COR-L47 (cell line): ENCODE results near the gene PDE1C.
"Not testable (repeated sequence)": the region's sequence is repeated elsewhere in the genome, so short reads cannot be mapped to it uniquely, and the experiment has no call there.

Experiments
- DNase-seq: peaks from one replicate; lab custom pipeline; 2025; lab: John Stamatoyannopoulos, UW

Gene PDE1C

DNA sequence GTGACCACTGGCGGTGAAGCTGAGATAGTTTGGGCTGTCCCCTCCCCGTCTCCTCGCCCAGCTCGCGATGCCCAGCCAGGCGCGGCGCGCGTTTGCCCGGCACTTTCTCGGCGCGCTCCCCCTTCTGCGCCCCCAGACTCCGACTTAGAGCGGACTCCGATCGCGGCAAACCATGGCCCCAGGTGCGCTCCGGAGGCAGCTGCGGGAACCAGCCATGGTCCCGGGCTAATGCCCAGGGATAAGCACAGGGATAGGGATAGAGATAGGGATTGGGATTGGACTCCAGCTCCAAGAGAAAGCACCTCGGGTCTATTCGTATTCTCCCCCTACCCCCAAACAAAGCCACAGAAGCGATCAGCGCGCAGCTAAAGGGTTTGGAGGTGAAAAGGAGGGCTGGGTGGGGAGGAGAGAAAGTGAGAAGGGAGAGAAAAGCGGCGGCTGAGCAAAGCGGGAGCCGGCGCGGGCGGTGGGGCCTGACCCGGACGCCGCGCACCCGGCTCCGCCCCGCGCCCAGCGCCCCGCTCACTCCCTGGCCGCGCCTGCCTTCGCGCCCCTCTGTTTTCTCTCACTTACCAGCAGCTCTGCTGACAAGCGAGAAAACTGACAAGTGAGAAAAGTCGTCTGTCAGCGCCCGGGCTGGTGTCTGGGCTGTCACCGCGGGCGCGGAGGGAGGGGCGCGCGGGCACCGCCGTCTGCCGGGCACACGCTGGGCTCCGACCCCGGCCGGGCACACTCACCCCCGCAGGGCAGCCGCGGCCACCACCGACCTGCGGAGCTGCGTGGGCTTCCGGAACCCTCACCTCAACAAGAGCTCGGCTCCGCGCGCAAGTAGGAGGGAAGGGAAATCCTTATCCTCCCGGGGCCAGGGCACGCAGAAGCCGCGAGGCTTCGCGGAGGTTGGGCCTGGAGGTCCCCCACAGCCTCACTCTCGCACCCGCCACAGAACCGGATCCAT is at the start of gene PDE1C:
Gene PDE1C, minus strand, starts transcription at position 2 of the 955 bp plus-strand sequence.
- DNase-seq: no peak

DNA sequence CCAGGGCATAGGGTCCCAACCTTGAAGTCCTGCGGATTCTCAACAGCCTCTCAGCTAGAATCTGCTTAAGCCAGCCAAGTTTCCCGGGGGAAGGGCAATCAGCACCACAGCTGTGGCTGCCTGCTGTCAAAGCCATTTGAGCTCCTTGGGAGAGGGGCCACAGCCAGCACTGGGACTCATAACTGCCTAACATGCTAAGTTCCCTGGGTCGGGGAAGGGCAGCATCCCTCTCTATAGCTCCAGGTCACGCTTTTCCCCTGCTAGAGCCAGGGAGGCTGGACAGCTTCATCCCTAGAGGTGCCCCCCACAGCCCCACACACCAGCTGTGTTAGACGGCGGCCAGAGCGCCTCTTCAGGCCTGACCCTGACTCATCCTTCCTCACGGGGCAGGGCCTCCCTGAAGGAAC is 49.6 kb upstream of the PDE1C start:
- no peak for DNase-seq

DNA sequence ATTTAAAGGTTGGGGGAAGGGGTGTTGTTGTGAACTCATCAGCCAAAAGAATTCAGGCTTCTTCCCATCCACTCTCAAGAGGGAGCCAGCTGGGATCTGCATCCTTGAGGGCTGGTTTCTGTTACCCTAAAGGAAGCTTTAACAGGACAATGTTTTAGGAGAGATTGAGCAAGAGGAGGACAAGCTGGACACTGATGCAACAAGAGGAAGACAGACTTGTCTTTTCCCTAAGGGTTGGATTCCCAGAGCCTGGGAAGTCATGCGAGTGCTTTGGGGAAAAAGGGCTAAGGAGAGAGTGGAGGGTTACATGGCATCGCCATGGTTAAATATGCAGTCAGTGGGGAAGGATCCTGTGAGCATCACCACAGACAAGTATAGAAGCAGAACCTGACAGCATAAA is 47.6 kb upstream of the PDE1C start:
- DNase-seq: no peak

DNA sequence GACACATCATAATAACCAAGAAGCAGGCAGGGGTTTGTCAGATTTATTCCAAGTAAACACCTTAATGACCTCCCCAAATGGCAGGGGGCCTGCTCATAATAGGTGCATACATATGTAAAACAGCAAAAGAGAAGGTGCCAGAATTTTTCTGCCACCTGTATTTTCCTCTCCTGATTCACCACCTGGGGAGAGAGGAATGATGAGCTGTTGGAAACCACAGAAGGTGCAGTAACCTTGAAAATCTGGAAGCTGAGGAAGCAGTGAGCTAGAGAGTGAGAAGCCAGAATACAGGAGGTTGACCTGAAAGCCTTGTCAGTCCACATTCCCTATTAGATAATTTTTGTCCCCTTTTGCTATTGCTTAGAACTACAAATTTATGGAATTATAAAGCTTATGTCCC is 46.2 kb upstream of the PDE1C start:
- peak; percentile 37 for DNase-seq

GRCh38 chr7:32115831-32116230 is 45.6 kb upstream of the PDE1C start:
- no peak for DNase-seq

DNA sequence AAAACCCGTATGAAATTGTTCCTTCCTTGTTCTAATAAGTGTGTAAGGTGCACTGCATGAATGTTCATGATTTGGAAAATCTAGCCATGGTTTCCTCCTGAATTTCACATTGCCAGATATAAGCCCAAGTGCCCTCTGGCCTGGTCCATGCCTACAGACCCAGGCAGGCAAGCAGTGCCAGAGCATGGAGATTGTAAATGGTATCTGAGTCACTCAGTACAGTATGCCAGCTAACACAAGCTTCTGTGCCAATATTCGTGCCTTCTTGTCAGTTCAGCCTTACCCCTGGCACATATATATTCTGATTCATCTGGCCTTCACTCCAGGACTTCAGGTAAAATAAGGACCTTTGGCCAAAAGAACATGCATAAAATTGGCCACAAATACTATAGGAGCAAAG is 38.4 kb upstream of the PDE1C start:
- DNase-seq: no peak

GRCh38 chr7:32104766-32105165 is 34.6 kb upstream of the PDE1C start:
- no peak for DNase-seq

DNA sequence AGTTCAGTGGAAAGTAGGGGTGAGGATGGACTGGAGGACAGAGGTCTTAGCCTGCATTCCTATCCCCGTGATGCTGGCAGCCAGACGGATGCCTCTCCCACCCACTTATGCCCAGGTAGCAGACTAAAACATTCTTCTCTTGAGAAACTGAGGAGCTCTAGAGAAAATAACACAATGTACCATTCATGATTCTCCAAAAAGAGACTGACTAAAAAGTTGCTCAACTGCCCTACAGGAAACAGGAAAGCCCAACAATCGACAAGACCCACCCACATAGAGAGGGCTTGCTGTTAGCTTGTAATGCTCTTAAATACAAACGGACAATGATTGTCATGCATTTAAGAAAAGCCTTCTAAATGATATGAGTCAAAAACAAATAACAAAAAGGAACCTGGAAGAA is 33.2 kb upstream of the PDE1C start:
- DNase-seq: no peak

GRCh38 chr7:32102432-32102873 is 32.2 kb upstream of the PDE1C start:
- DNase-seq: peak; percentile 67

GRCh38 chr7:32100407-32100907 is 30.2 kb upstream of the PDE1C start:
- no peak for DNase-seq

DNA sequence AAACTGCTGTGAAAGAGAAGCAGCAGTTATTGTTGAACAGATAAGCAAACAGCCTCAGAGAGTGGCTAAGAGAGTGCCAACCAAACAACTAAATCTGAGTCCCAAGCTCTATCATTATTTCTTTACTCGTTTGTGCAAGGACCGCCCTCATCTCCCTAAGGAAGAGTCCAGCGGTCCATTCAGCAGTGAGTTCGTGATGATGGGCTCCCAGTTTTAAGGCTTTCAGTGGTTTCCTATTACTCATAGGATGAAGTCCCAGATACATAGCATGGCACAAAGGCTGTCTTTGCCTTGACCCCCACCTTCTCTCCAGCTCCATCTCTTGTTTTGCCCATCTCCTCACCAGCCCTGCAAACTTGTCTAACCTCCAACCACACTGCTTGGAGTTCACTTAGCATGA is 24.3 kb upstream of the PDE1C start:
- DNase-seq: no peak

GRCh38 chr7:32093415-32094408 is 23.5 kb upstream of the PDE1C start:
- DNase-seq: no peak

DNA sequence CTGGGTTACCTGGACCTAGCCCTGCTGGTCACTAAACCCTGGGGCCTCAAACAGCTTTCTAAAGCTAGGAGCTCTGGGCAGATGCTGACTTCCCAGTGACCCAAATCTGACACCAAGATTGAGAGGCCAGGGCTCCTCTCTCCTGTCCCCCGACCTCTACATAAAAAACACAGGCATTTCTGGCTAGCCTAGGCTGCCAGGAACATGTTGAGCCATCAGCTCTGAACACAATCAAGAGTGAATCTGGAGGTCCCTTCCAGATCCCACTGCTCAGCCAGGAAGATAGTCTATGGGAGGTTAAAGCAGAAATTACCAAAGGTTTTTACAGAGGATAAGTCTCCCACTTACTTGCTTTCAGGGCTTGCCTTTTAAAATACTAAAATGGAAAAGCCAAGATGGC is 22.1 kb upstream of the PDE1C start:
- no peak for DNase-seq

DNA sequence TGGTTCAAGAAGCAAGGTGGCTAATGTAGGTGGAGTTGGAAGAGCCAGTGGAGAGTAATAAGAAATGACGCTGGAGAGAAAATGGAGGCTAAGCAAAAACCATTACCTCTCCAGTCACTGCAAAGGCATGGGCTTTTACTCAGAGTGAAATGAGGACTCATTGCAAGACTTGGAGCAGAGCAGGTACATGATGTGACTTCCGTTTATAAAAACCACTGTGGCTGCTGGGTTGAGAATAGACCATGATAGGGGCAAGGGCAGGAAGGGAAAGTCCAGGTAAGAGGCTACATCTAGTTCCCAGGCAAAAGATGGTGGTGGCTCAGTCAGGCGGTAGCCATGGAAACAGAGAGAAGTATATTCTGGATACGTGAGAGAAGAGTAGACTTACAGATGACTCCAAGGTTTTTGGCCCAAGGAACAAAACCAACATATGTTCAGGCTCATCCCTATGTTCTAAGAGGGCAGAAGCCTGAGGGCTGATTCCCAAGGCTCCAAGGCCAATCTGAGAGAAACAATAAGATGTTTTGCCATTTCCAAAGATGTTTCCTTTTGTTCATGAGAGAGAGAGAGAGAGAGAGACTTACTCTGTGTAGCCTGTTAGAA is 21.5 kb upstream of the PDE1C start:
- no peak for DNase-seq

DNA sequence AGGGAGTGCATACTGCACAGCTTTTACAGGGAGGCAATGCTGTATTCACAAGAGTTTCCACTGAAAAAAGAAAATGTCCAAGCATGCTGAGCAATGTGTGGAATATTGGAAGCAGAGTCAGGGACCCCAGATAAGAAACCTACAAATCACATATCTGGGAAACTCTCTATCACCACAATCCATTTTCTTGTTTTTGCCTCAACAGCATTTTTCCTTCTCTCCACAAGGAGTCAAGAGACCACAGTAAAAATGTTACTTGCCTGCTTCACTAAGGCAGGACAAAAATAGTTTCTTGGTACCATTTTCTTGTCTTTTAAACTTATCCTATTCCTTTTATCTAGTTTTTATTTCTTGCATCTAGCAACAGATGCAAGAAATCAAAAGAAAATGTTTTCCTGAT is 19.5 kb upstream of the PDE1C start:
- DNase-seq: no peak

- DNase-seq: no peak
Measured at GRCh38 chr7:32089256-32089655, 19.0 kb upstream of the PDE1C start.

DNA sequence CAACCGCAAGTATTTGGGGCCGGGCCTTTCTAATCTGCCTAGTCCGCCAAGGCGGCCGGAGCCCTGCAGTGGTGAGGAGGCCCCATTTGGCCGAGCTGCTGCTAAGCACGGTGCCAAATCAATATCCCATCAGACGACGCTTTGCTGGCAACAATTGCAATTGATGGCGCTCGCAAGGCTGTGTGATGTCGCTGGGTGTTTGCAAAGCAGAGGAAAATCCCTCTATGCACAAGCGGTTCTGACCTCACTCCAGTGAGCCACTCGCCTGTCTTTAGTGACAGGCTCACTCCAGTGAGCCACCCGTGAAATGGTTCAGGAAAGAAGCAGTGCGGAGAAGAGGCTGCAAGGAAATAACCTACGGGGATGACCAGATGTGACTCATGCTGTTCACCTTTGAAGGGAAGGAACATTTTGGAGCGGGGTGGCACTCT is 18.3 kb upstream of the PDE1C start:
- no peak for DNase-seq

DNA sequence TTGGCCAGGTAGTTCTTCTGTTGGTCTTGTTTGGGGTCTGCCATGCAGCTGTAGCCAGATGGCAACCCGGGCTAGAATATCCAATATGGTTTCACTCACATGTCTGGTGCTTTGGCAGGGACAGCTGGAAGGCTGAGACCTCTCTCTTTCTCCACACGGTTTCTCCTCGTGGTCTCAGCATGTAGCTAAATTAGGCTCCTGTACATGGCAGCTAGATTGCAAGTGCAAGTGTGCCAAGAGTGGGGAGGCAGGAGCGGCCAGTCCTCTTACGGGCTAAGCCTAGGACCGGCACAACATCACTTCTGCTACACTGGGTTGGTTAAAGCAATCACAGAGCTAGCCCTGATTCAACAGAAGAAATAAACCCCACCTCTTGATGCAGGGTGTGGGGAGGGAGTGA is 9.3 kb upstream of the PDE1C start:
- no peak for DNase-seq

DNA sequence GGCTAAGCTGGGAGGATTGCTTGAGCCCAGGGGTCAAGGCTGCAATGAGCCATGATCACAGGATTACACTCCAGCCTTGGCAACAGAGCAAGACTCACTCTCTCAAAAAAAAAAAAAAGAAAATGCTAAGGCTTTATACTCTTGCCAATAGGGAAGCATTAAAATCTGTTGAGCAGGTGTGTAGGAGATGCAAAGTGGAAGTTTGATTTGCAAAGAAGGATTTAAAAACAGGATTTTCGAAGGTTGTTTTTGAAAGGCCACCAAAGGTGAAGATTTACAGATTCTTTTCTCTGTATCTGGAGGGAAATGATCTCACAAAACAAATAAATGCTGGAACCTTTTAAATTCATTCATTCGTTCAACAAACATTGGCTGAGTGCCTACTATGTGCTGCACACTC is 8.6 kb upstream of the PDE1C start:
- no peak for DNase-seq

GRCh38 chr7:32077806-32078205 is 7.6 kb upstream of the PDE1C start:
- DNase-seq: no peak

DNA sequence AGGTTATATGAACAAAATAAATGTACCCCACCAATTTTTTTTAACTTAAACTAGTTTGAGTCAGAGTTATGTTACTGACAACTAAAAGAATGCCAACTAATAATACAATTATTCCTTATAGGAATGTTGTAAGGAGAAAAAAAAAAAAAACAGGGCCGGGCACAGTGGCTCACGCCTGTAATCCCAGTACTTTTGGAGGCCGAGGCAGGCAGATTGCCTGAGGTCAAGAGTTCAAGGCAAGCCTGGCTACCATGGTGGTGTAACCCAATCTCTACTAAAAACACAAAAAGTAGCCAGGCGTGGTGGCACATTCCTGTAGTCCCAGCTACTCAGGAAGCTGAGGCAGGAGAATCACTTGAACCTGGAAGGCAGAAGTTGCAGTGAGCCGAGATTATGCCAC is 6.6 kb upstream of the PDE1C start:
- not testable (repeated sequence) for DNase-seq

DNA sequence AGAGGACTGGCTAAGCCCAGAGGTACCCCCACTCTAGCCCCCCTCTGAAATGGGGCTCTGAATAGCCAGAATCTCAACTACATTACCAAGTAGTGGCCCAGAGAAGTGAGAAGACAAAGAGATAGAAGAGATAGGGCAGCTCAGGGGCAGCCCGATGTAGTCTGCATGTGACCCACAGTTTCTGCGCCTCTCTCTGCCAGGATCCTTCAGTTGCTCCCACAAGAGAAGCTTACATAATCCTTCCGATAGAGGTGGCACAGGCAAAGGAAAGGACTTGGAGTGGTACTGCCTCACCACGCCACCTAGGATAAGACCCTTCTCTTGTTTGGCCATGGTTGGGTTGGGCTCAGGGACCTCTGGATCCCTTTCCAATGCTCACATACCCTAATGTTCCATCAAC is 5.4 kb upstream of the PDE1C start:
- no peak for DNase-seq
